Activated naive CD8-positive, alpha-beta T cell treated with anti-CD3 and anti-CD28 coated beads for 36 hours (primary cell): Measurements from ENCODE around the gene NAA10. TPM values are rescaled to one million over a fixed set of nuclear protein-coding genes. Genes with fewer than 3 reads are reported as not detected.

ENCODE experiments used
- DNase-seq: peaks from one replicate; pipeline ENCODE4 v3.0.0; 2021
- H3K27ac Mint-ChIP-seq: one replicate; pipeline ENCODE4 v1.8.0; 2022; ENCODE audit warnings: mild to moderate bottlenecking, moderate library complexity, mixed read lengths
- H3K27me3 Mint-ChIP-seq: one replicate; pipeline ENCODE4 v1.8.0; 2022; ENCODE audit warnings: mild to moderate bottlenecking, mixed read lengths
- H3K36me3 Mint-ChIP-seq: one replicate; pipeline ENCODE4 v1.8.0; 2021; ENCODE audit warnings: mild to moderate bottlenecking, mixed read lengths
- H3K4me1 Mint-ChIP-seq: one replicate; pipeline ENCODE4 v1.8.0; 2021; ENCODE audit warnings: mixed read lengths
- H3K4me3 Mint-ChIP-seq: one replicate; pipeline ENCODE4 v1.8.0; 2022; ENCODE audit warnings: mild to moderate bottlenecking, moderate library complexity, mixed read lengths
- H3K9me3 Mint-ChIP-seq: one replicate; pipeline ENCODE4 v1.8.0; 2022; ENCODE audit warnings: mixed read lengths
- total RNA-seq, 2 experiments: library from RNA; stranded (reverse); gene quantifications; one replicate each; pipeline ENCODE4 v1.2.3, GENCODE V29; 2021

NAA10 gene
- total RNA-seq, 2 experiments from 2014 or later: 150 to 153 TPM

DNA sequence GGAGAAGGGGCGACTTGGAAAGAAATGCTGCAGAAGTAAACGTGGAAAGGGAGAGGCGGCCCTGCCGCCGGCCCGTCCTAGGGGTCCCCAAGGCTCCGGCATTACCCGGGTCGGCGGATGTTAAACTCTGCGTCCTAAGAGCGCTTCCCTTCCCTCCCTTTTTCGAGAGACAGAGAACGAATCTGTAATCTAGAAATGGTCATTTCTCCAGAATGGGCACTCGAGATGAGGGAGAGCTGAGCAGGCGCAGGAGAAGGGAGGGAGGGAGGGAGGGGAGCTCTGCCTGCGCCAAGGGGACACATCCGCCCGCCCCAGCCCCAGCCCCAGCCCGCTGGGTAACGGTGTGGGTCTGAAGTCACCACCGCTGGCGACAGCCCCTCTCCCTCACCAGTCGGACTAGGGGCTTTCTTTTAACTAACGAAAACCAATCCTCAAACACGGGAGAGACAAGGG, 35.1 kb upstream of the NAA10 start:
- Mint-ChIP-seq H3K4me1 (peaks cover 35% of the 10 kb centered on the region), H3K36me3 (peaks cover 38% of the 10 kb centered on the region), H3K4me3 (peak overlapping the region; percentile 100), H3K9me3 (no peaks in the 10 kb centered on the region), H3K27ac (peak overlapping the region; percentile 96), H3K27me3 (no peaks in the 10 kb centered on the region)
- DNase-seq: no peak

DNA sequence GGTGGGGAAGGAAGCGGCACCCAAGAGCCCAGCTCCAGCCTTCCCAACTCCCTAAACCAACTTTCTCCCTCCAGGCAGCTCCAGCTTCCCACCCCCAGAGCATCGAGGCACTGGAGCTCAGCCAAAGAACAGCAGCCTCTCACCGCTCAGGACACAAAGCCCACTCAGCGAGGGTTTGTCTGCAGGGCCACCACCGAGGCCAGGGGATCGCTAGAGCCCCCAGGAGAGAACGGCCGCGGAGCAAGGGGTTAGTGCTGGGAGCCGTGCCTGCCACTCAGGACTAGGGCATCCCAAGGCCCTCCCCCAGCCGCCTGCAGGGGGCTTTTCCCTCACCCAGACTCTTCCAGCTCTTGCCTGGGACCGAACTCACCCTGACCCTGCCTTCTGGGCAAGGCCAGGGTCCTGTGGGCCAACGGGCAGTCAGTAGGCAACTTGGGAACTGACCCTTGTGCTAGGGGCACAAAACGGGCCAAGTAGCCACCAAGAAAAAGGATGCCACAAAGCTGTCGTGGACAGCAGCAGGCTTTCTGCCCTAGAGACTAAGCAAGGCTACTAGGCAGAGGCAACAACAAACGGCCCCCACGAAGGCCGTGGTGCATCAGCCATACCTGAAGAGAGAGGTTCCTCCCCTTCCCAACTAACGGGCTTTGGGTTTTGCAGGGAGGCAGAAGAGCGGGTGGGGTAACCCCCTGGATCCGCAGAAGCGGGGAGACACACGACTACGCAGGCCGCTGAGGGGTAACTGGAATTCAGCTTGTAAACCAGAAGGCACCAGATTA, 34.5 kb upstream of the NAA10 start:
- no peak for DNase-seq
- Mint-ChIP-seq H3K9me3 (no peaks in the 10 kb centered on the region), H3K4me1 (peaks cover 30% of the 10 kb centered on the region), H3K4me3 (peak overlapping the region; percentile 100), H3K27ac (peak overlapping the region; percentile 96), H3K36me3 (peaks cover 38% of the 10 kb centered on the region), H3K27me3 (no peaks in the 10 kb centered on the region)

DNA sequence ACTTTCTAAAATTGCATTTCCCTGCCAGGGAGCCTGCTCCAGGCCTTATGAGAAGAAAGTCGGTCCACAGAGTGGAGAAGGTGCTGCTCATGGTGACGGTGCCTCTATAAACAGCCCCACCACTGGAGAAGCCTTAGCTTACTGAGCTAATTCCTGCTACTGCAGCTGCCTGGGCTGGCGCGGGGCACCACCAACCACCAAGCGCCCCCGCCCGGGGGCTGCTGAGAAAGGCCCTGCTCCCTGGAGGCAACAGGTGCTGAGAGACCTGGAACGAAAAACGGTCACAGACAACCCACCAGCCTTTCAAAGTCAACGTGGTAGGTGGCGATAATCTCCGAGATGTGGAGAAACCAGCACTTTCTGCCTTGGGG, 33.9 kb upstream of the NAA10 start:
- Mint-ChIP-seq H3K9me3 (no peaks in the 10 kb centered on the region), H3K4me3 (peak overlapping the region; percentile 100), H3K4me1 (peaks cover 27% of the 10 kb centered on the region), H3K27ac (peak overlapping the region; percentile 96), H3K36me3 (peaks cover 38% of the 10 kb centered on the region), H3K27me3 (no peaks in the 10 kb centered on the region)
- peak; percentile 54 for DNase-seq

DNA sequence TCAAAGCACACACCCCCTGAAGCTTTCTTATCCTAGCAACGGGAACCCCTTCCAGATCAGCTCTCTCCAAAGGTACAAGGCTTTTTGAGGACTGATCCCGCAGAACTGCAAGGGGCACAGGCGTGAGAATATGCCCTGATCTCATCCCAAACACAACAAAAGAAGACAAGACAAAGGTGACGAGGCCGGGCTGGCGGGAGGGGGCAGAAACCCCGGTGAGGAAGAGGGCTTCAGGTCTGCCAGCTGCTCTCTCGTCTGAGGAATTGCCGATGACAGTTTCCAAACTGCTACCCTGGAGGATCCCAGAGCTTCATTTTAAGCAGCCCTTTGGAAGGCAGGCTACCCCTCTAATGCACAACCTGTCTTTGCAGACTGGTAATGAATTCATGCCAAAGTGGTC, 33.4 kb upstream of the NAA10 start:
- no peak for DNase-seq
- Mint-ChIP-seq H3K36me3 (peaks cover 38% of the 10 kb centered on the region), H3K4me3 (peak overlapping the region; percentile 100)

DNA sequence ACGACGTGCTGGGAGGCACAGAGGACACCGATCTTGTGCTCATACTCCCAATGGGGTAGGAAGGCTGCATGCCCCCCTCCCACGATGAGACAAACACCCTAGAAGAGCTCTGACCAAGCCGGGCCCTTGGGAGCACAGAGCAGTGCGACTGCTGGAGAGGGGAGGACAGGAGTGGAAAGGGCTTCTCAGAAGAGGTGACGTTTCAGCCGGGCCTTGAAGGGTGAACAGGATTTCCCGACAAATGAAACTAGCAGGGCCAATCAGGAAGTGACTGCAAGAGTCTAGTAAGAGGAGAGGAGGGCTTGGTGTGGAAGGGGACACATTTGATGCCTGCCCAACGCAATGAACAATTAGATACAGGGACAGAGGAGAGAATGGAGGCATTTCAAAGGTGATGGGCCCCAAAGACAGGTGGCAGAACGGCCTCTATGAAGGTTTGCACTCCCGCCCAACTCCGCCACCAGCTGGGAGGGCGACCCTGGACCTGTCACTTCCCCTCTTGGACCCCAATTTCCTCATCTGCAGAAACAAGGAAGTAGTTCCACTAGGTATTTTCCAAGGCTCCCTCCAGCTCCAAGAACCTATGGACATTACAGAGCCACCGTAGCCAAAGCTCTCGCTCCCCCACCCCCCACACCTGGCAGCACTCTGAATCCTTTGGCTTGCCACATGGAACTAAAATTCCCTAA, 32.8 kb upstream of the NAA10 start:
- DNase-seq: peak; percentile 41
- H3K4me1 Mint-ChIP-seq: peaks cover 27% of the 10 kb centered on the region
- peaks cover 40% of the 10 kb centered on the region for H3K36me3 Mint-ChIP-seq
- H3K4me3 Mint-ChIP-seq: peak overlapping the region; percentile 100
- no peaks in the 10 kb centered on the region for H3K9me3 Mint-ChIP-seq
- H3K27ac Mint-ChIP-seq: peak overlapping the region; percentile 96
- H3K27me3 Mint-ChIP-seq: no peaks in the 10 kb centered on the region

More for the DNA sequence above, 33.4 kb upstream of the NAA10 start:
- Mint-ChIP-seq H3K9me3 (no peaks in the 10 kb centered on the region), H3K27me3 (no peaks in the 10 kb centered on the region), H3K27ac (peak overlapping the region; percentile 96), H3K4me1 (peaks cover 27% of the 10 kb centered on the region)

DNA sequence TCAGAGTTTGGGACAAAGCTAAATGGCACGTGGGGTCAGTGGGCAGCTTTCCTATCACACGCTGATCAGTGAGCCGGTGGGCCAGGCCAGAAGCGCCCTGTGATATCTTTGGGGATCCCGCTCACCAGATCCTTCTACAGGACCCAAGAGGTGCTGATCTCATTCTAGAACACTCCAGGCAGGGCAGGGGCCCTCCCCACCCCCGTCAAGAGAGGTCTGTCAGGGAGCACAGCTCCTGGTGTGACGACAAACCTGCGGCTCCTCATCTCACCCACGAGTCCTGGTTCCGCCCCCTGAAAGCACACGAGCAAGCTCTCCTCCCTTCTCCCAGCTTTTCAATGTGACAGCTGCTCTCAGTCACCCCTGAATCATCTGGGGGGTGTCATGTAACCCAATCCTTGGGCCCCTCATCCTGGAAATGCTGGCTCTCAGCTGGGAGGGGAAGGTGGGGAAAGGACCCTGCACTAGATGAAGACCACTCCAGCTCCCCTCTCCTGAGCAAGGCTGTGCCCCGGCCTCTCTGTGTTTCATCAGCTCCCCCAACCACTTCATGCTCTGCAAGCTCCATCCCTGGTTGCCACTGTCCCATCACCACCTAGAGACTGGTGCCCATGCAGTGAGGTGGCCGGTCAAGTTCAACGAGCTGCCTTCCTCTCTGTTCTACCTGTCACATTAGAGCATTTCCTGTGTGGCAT, 32.2 kb upstream of the NAA10 start:
- Mint-ChIP-seq H3K4me3 (peak overlapping the region; percentile 100), H3K27me3 (no peaks in the 10 kb centered on the region), H3K36me3 (peaks cover 43% of the 10 kb centered on the region), H3K27ac (peak overlapping the region; percentile 96), H3K4me1 (peaks cover 27% of the 10 kb centered on the region), H3K9me3 (no peaks in the 10 kb centered on the region)
- DNase-seq: peak; percentile 49

DNA sequence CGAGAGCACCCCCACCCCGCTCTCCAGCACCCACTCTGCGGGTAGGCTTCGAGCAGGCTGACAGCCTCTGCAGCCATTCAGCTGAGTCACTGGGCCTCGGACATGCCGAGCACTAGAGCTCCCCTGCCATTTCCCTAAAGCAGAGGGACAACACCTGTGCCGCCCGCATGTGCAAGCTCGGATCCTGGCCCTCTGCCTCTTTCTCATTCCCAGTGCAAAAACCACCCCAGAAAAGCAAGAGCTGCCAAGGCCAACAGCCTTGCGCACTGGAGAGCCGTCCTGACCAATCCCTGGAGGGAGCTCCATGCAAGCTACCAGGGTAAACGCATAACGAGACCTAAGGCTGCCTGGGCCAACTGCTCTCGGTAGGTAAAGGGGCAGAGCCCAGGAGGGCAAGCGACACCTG, 31.4 kb upstream of the NAA10 start:
- no peak for DNase-seq
- Mint-ChIP-seq H3K36me3 (peaks cover 41% of the 10 kb centered on the region), H3K9me3 (no peaks in the 10 kb centered on the region), H3K27ac (peak overlapping the region; percentile 96), H3K4me3 (peak overlapping the region; percentile 100), H3K27me3 (no peaks in the 10 kb centered on the region), H3K4me1 (peaks cover 27% of the 10 kb centered on the region)

DNA sequence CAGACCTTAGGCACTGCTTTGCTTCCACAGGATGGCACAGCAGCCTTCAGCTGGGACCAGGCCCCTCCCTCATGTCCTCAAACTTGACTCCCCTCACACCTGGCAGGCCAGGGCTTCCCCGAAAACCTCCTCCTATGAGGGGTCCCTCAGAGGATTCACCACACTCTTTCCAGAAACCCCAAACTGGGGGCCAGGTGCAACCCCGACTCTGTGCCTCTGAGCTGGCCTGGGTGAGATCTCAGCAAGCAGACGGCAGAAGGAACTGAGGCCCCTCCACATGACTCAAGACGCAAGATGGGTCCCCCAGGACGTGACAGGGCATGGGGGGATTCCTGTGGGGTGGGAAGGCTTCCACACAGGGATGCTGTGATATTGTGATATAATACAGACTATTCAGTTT, 30.6 kb upstream of the NAA10 start:
- Mint-ChIP-seq H3K27ac (peak overlapping the region; percentile 12), H3K36me3 (peaks cover 42% of the 10 kb centered on the region), H3K27me3 (no peaks in the 10 kb centered on the region), H3K4me1 (peaks cover 27% of the 10 kb centered on the region), H3K4me3 (peak overlapping the region; percentile 34), H3K9me3 (no peaks in the 10 kb centered on the region)
- no peak for DNase-seq

DNA sequence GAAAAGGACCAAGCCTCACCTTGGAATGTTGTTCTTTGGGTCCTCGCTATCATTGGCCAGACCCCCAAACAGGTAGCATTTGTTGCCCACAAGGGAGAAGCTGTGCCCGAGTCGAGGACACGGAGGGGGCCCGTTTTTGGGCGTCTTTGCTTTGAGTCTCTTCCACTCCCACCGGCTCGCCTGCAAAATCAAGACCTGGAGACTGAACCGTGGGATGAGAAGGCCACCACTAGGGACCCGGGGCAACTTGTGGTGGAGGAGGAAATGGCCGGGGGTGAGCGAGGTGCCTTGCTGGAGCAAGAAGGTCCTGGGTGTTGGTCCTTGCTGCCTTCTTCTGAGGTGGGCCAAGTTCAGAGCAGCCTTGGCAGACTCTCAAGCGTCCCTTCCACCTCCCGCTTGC, 29.3 kb upstream of the NAA10 start:
- Mint-ChIP-seq H3K27ac (no peak overlapping the region), H3K27me3 (no peaks in the 10 kb centered on the region), H3K4me1 (peaks cover 27% of the 10 kb centered on the region), H3K4me3 (no peak overlapping the region), H3K9me3 (no peaks in the 10 kb centered on the region), H3K36me3 (peaks cover 34% of the 10 kb centered on the region)
- no peak for DNase-seq

DNA sequence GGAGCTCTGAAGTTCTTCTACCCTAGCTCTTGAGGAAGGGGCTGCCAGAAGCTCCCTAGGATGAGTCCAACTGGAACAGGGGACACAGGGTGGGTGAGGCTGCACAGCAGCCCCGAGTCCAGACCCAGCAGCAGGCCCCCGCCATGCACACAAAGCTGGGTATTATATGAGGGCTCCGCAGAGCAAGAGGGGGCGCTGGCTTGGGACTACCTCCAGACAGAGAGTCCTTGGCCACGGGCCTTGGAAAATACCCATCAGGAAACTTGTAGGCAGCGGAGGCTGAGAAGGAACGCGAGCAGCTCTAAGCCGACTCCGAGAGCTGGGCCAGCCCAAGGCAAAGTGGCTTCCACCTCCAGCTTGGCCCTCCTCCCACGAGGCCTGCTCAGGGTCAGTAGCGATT, 28.7 kb upstream of the NAA10 start:
- Mint-ChIP-seq H3K27me3 (no peaks in the 10 kb centered on the region), H3K9me3 (no peaks in the 10 kb centered on the region), H3K4me3 (no peak overlapping the region), H3K27ac (no peak overlapping the region), H3K36me3 (peaks cover 30% of the 10 kb centered on the region), H3K4me1 (peaks cover 27% of the 10 kb centered on the region)
- DNase-seq: no peak

DNA sequence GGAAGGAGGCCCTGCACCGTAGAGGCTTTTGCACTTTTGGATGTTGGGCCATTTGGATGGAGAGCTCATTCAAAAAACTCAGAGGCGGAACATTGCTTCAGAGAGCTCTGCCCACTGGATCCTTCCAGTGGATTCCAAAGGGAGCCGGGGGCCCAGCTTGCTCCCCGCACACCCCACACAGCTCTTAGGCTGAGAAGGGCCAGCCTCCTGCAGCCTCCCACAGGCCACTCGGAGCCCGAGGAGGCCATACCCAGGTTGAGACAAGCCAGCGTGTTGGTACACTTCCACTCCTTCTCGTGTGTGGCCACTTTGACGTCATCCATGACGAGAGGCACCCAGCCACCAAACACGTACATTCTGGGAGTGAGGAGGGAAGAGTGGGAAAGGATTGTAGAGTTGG, 26.5 kb upstream of the NAA10 start:
- Mint-ChIP-seq H3K9me3 (no peaks in the 10 kb centered on the region), H3K36me3 (peaks cover 10% of the 10 kb centered on the region), H3K27ac (no peak overlapping the region), H3K27me3 (no peaks in the 10 kb centered on the region), H3K4me1 (peaks cover 7% of the 10 kb centered on the region), H3K4me3 (no peak overlapping the region)
- no peak for DNase-seq

DNA sequence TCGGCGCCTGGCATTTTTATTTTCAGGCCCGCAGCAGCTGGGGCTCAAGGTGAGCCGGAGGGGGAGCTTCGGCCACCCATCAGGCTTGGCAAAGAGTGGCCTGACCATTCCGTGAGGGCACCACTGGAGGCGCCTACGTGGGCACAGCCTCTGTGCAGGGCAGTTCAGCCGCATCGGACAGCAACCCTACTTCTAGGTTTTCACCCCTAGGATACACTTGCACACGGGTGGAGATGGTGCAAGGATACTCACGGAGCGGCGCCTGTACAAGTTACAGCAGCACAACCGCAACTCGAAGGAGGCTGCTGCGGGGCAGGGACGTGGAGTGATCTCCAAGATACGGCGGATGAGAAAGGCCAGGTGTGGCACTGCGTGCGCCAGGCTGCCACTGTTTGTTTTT, 25.9 kb upstream of the NAA10 start:
- Mint-ChIP-seq H3K36me3 (peaks cover 7% of the 10 kb centered on the region), H3K27ac (no peak overlapping the region), H3K9me3 (no peaks in the 10 kb centered on the region), H3K4me1 (peaks cover 6% of the 10 kb centered on the region), H3K4me3 (no peak overlapping the region), H3K27me3 (no peaks in the 10 kb centered on the region)
- no peak for DNase-seq

DNA sequence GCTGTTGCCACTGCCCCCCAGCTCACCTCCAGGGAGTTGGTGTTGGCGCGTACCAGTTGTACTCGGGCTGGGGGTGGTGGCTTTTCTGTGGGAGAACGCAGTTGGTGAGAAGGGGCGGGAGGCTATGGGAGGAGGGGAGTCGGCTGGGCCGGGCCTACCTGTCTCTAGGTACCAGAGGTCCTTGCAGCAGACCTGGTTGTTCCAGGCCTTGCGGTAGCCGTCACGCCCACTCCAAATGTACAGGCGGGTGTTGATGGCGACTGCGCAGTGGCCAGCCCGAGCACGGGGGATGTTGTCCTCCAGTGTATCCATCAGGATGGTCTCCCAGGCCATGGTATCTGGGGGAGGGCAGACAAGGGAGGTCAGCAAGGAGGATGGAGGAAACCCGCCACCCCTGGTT, 25.2 kb upstream of the NAA10 start:
- Mint-ChIP-seq H3K4me1 (peaks cover 4% of the 10 kb centered on the region), H3K27ac (no peak overlapping the region), H3K4me3 (no peak overlapping the region), H3K36me3 (peaks cover 9% of the 10 kb centered on the region), H3K9me3 (no peaks in the 10 kb centered on the region), H3K27me3 (no peaks in the 10 kb centered on the region)
- DNase-seq: no peak

DNA sequence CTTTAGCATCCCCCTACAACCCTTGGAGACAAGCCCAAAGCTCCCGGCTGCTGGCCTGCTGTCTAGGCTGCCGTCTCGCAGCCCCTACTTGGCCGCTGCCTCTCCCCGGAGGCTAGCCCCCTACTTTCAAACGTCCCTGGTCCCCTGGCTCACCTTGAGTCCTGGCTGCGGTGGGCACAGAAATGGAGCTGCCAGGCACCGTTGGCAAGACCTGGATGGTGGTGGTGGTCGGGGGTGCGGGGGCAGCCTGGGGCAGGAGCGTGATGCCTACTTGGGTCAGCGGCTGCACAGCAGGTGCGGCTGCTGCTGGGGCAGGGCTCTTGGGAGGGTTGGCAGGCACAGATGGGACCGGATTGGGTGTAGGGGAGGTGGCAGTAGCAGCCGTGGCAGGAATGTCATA, 24.8 kb upstream of the NAA10 start:
- Mint-ChIP-seq H3K4me1 (peaks cover 2% of the 10 kb centered on the region), H3K27me3 (no peaks in the 10 kb centered on the region), H3K4me3 (no peak overlapping the region), H3K9me3 (no peaks in the 10 kb centered on the region), H3K27ac (no peak overlapping the region), H3K36me3 (peaks cover 12% of the 10 kb centered on the region)
- no peak for DNase-seq

DNA sequence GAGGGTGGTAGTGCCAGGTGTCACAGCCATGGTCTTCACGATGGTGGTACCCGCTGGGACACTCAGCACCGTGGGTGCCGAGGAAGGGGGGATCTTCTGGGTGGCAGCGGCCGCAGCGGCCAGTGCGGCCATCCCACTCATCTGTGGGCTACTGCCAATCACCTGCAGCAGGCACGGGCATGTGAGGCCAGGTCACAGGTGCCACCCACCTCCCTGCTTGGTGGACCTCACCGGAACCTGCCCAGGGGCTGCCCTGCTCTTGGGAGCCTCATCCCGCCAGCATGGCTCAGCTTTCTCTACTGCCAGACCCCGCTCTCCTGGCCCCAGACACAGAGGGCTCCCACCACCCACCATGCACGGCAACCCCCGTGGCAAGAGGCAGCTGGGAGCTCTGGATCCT, 23.8 kb upstream of the NAA10 start:
- DNase-seq: no peak
- no peak overlapping the region for H3K4me3 Mint-ChIP-seq
- no peaks in the 10 kb centered on the region for H3K9me3 Mint-ChIP-seq
- H3K4me1 Mint-ChIP-seq: peaks cover 4% of the 10 kb centered on the region
- H3K27ac Mint-ChIP-seq: no peak overlapping the region
- H3K27me3 Mint-ChIP-seq: no peaks in the 10 kb centered on the region
- H3K36me3 Mint-ChIP-seq: peaks cover 12% of the 10 kb centered on the region
